H1 (cell line): ENCODE measurements around the gene TFPI2. TPM values are rescaled to one million over a fixed set of nuclear protein-coding genes. Genes with fewer than 3 reads are reported as not detected.

ENCODE experiments used
- CTCF ChIA-PET: fragments of 300-600 bp; sonication (Branson Sonifier 250); formaldehyde crosslinking; loops from one replicate; lab custom pipeline; 2021; ENCODE audit not compliant: partially characterized antibody; lab: Charles Lee
- POLR2A ChIA-PET: fragments of 300-600 bp; sonication (Branson Sonifier 250); formaldehyde crosslinking; loops from one replicate; lab custom pipeline; 2021; ENCODE audit warnings: inconsistent platforms; ENCODE audit not compliant: partially characterized antibody; lab: Charles Lee
- DNase-seq, 2 experiments: peaks; one replicate each; pipeline versions ENCODE4 v3.0.0 to v3.0.0-alpha.2; 2010 to 2022; ENCODE audit warnings: low spot score in 2 of 2, low read depth in 1 of 2, mixed read lengths in 1 of 2
- FAIRE-seq: peaks from 2 replicates; lab custom pipeline; 2011; peaks lifted over from hg19 to GRCh38; lab: Jason Lieb, UNC
- H2AFZ ChIP-seq: 2 replicates; pipeline ENCODE4 v1.8.1; 2012; ENCODE audit warnings: low read length, inconsistent platforms
- H2AK5ac ChIP-seq: 2 replicates; pipeline ENCODE4 v1.6.1; 2013; ENCODE audit warnings: low read depth, low read length
- H2BK120ac ChIP-seq: replicated peaks from 2 replicates; pipeline ENCODE3; 2013; ENCODE audit warnings: low read depth, low read length, inconsistent platforms
- H2BK12ac ChIP-seq: 2 replicates; pipeline ENCODE4 v1.6.1; 2013; ENCODE audit warnings: low read depth, low read length
- H2BK15ac ChIP-seq: 2 replicates; pipeline ENCODE4 v1.6.1; 2013; ENCODE audit warnings: low read length
- H2BK20ac ChIP-seq: 2 replicates; pipeline ENCODE4 v1.6.1; 2013; ENCODE audit warnings: low read length
- H2BK5ac ChIP-seq: 2 replicates; pipeline ENCODE4 v1.6.1; 2013; ENCODE audit warnings: low read depth, low read length
- H3K14ac ChIP-seq: 2 replicates; pipeline ENCODE4 v1.6.1; 2013; ENCODE audit warnings: inconsistent platforms; ENCODE audit not compliant: insufficient read length
- H3K18ac ChIP-seq: 2 replicates; pipeline ENCODE4 v1.6.1; 2013; ENCODE audit warnings: low read length; ENCODE audit errors: extremely low read depth
- H3K23ac ChIP-seq: 2 replicates; pipeline ENCODE4 v1.6.1; 2013; ENCODE audit warnings: inconsistent platforms; ENCODE audit not compliant: insufficient read length
- H3K23me2 ChIP-seq: 2 replicates; pipeline ENCODE4 v1.6.1; 2013; ENCODE audit warnings: low read depth, low read length
- H3K27ac ChIP-seq: 2 replicates; pipeline ENCODE4 v1.6.1; 2011; ENCODE audit warnings: low read depth, low read length, inconsistent platforms
- H3K27me3 ChIP-seq, 4 experiments: replicated peaks in 1 of 4; 1 replicate in 1 of 4; 2 replicates in 3 of 4; pipeline versions ENCODE4 v1.6.1 to v1.8.1; 2011 to 2013; ENCODE audit warnings: low read length in 3 of 4, mild to moderate bottlenecking in 3 of 4, inconsistent platforms in 2 of 4, mixed read lengths in 2 of 4, moderate library complexity in 1 of 4; ENCODE audit not compliant: control insufficient read depth in 3 of 4, insufficient read depth in 3 of 4; ENCODE audit errors: extremely low read depth in 1 of 4
- H3K36me3 ChIP-seq, 4 experiments: 2 replicates each; pipeline versions ENCODE4 v1.6.1 to v1.8.1; 2011 to 2013; ENCODE audit warnings: mild to moderate bottlenecking in 4 of 4, low read length in 3 of 4, moderate library complexity in 2 of 4, control low read depth in 1 of 4, inconsistent platforms in 1 of 4; ENCODE audit not compliant: insufficient read depth in 4 of 4, control insufficient read depth in 2 of 4
- H3K4ac ChIP-seq: replicated peaks from 2 replicates; pipeline ENCODE3; 2013; ENCODE audit warnings: low read length, low read depth, mixed read lengths, inconsistent platforms; ENCODE audit not compliant: insufficient read length
- H3K4me1 ChIP-seq, 4 experiments: replicated peaks in 1 of 4; 1 replicate in 1 of 4; 2 replicates in 3 of 4; pipeline versions ENCODE4 v1.6.1 to v1.8.1; 2011 to 2013; ENCODE audit warnings: low read length in 3 of 4, inconsistent platforms in 2 of 4, mixed read lengths in 1 of 4; ENCODE audit not compliant: insufficient read depth in 4 of 4, control insufficient read depth in 3 of 4
- H3K4me2 ChIP-seq, 2 experiments: 2 replicates each; pipeline versions ENCODE4 v1.6.1 to v1.8.1; 2011 to 2013; ENCODE audit warnings: low read depth in 2 of 2, low read length in 2 of 2, control low read depth in 1 of 2, inconsistent platforms in 1 of 2, mild to moderate bottlenecking in 1 of 2; ENCODE audit not compliant: insufficient read depth in 1 of 2
- H3K4me3 ChIP-seq, 4 experiments: fragments of 200-600, 300-600 bp in 1 of 4; sonication (generic), shearing (Covaris generic), sonication (Bioruptor Twin) in 1 of 4; 2 replicates each; pipeline versions ENCODE4 v1.5.1 to v1.8.1; 2011 to 2016; ENCODE audit warnings: low read length in 4 of 4, low read depth in 3 of 4, control low read depth in 2 of 4, inconsistent platforms in 2 of 4, mild to moderate bottlenecking in 2 of 4, mixed read lengths in 1 of 4, moderate library complexity in 1 of 4; ENCODE audit not compliant: insufficient read depth in 2 of 4; ENCODE audit errors: extremely low read depth in 1 of 4
- H3K56ac ChIP-seq: replicated peaks from 2 replicates; pipeline ENCODE3; 2013; ENCODE audit warnings: low read depth, mild to moderate bottlenecking, mixed read lengths, low read length, inconsistent platforms; ENCODE audit not compliant: insufficient read length
- H3K79me1 ChIP-seq: 2 replicates; pipeline ENCODE4 v1.6.1; 2013; ENCODE audit warnings: low read depth, low read length, control low read depth
- H3K79me2 ChIP-seq, 2 experiments: 2 replicates each; pipeline versions ENCODE4 v1.6.1 to v1.8.1; 2012 to 2013; ENCODE audit warnings: low read length in 2 of 2, mild to moderate bottlenecking in 2 of 2, inconsistent platforms in 1 of 2; ENCODE audit not compliant: insufficient read depth in 2 of 2, control insufficient read depth in 1 of 2
- H3K9ac ChIP-seq, 4 experiments: replicated peaks in 1 of 4; 1 replicate in 1 of 4; 2 replicates in 3 of 4; pipeline versions ENCODE4 v1.6.1 to v1.8.1; 2011 to 2013; ENCODE audit warnings: low read depth in 3 of 4, low read length in 3 of 4, control low read depth in 2 of 4, mild to moderate bottlenecking in 2 of 4, moderate library complexity in 2 of 4, inconsistent platforms in 1 of 4; ENCODE audit errors: extremely low read depth in 1 of 4
- H3K9me3 ChIP-seq, 2 experiments: 2 replicates each; pipeline versions ENCODE4 v1.6.1 to v1.8.1; 2012 to 2013; ENCODE audit warnings: mild to moderate bottlenecking in 2 of 2, moderate library complexity in 2 of 2, control low read depth in 1 of 2, inconsistent platforms in 1 of 2, low read depth in 1 of 2, low read length in 1 of 2, mixed read lengths in 1 of 2; ENCODE audit not compliant: insufficient read depth in 2 of 2
- H4K20me1 ChIP-seq, 2 experiments: replicated peaks in 1 of 2; 2 replicates each; pipeline versions ENCODE3 to v1.8.1; 2011 to 2013; ENCODE audit warnings: inconsistent platforms in 2 of 2, low read length in 2 of 2, mild to moderate bottlenecking in 1 of 2; ENCODE audit not compliant: insufficient read depth in 2 of 2, control insufficient read depth in 1 of 2
- H4K5ac ChIP-seq: 2 replicates; pipeline ENCODE4 v1.6.1; 2013; ENCODE audit warnings: low read length, low read depth, mixed read lengths, inconsistent platforms; ENCODE audit not compliant: insufficient read length
- H4K8ac ChIP-seq: 2 replicates; pipeline ENCODE4 v1.8.0; 2013; ENCODE audit warnings: mild to moderate bottlenecking, moderate library complexity, low read length, inconsistent platforms; ENCODE audit not compliant: insufficient read depth; ENCODE audit errors: extremely low read depth
- H4K91ac ChIP-seq: replicated peaks from 2 replicates; pipeline ENCODE3; 2013; ENCODE audit warnings: low read length, mixed read lengths, inconsistent platforms; ENCODE audit not compliant: insufficient read length
- ATF3 ChIP-seq: IDR thresholded peaks from 2 replicates; pipeline ENCODE4 v1.6.1; 2011; ENCODE audit warnings: low read depth, mild to moderate bottlenecking, low read length; ENCODE audit not compliant: insufficient read depth
- BACH1 ChIP-seq: IDR thresholded peaks from 2 replicates; pipeline ENCODE4 v1.6.1; 2012; ENCODE audit warnings: low read length, improper control_type of control experiment
- CHD2 ChIP-seq: IDR thresholded peaks from 2 replicates; pipeline ENCODE4 v1.6.1; 2012; ENCODE audit warnings: low read length, improper control_type of control experiment
- CTCF ChIP-seq, 3 experiments: IDR thresholded peaks; 1 replicate in 2 of 3; 2 replicates in 1 of 3; pipeline versions ENCODE4 v1.5.1 to v1.6.1; 2011; ENCODE audit warnings: low read length in 3 of 3, mild to moderate bottlenecking in 3 of 3, inconsistent platforms in 2 of 3, low read depth in 1 of 3, moderate library complexity in 1 of 3; ENCODE audit not compliant: insufficient read depth in 1 of 3; ENCODE audit errors: control extremely low read depth in 1 of 3
- NRF1 ChIP-seq: IDR thresholded peaks from 2 replicates; pipeline ENCODE4 v1.6.1; 2011; ENCODE audit warnings: mild to moderate bottlenecking, low read depth, low read length, improper control_type of control experiment
- RBBP5 ChIP-seq: IDR thresholded peaks from 2 replicates; pipeline ENCODE4 v1.7.1; 2012; ENCODE audit warnings: low read depth, mild to moderate bottlenecking, inconsistent platforms, low read length, moderate library complexity, borderline replicate concordance
- RNF2 ChIP-seq: fragments of 200-900, 300-1000 bp; sonication (generic); IDR thresholded peaks from 2 replicates; pipeline ENCODE4 v1.7.1; 2016; ENCODE audit warnings: borderline replicate concordance, low read depth, mild to moderate bottlenecking, antibody characterized with exemption, low read length; ENCODE audit not compliant: poor library complexity, severe bottlenecking; ENCODE audit errors: missing control alignments
- SP4 ChIP-seq: IDR thresholded peaks from 2 replicates; pipeline ENCODE4 v1.6.1; 2012; ENCODE audit warnings: low read length, inconsistent platforms
- WGBS, 2 experiments: shearing (Covaris generic) in 1 of 2; methylation state at CpG; one replicate each; pipeline versions ENCODE4 v1.1.6 to v1.1.7; 2013 to 2015; ENCODE audit warnings: low lambda C conversion rate in 2 of 2, mixed read lengths in 2 of 2, inconsistent platforms in 1 of 2, low coverage in 1 of 2, missing lambda C conversion rate in 1 of 2; ENCODE audit not compliant: insufficient replicate concordance in 2 of 2, insufficient coverage in 1 of 2, insufficient read length in 1 of 2; ENCODE audit errors: extremely low coverage in 1 of 2, missing lambda C conversion rate in 1 of 2; 5-methylcytosine and 5-hydroxymethylcytosine counted together
- polyA plus RNA-seq, 7 experiments: library from polyadenylated mRNA; depleted of rRNA in 3 of 7; stranded (reverse) in 5 of 7; unstranded in 2 of 7; fragments of >200 nt in 5 of 7; fragments of 200-250 nt in 2 of 7; gene quantifications; 1 replicate in 5 of 7; 2 replicates in 1 of 7; 4 replicates in 1 of 7; pipeline versions ENCODE4 v1.2.1 to v1.2.3, GENCODE V29; 2011 to 2013; ENCODE audit warnings: missing spikeins in 2 of 7, mixed read lengths in 2 of 7
- total RNA-seq: library from RNA; stranded (reverse); fragmentation: NEBNext Ultra II Directional; extraction: Animal tissue kit (Norgen Biotek cat#: 25700); gene quantifications from 2 replicates; pipeline ENCODE4 v1.2.1, GENCODE V29; 2021

The TFPI2 gene
- total and polyA plus RNA-seq, 2 of the 8 experiments (the other 6 are each of a cell fraction or from before 2014, with no cell fraction given), result 6.8 to 8.9 TPM

DNA sequence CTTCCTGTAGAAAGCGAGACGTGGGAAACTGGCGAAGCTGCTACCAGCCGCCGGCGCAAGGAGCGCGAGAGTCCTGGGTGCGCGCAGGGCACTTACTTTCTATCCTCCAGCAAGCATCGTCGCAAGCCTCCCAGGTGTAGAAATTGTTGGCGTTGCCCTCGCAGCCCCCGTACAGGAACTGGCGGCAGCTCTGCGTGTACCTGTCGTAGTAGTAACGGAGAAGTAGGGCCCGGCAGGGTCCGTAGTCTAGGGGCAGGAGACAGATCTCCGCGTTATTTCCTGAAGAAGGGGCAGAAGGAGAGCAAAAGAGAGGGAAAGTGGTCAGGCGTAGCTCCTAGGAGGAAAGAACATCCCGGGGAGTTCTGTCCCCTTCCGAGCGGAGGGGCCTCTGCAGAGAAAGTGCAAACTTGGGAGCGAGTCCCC, 501 bp downstream of the TFPI2 start:
- peak; percentile 25 to 74 for DNase-seq
- Histone ChIP-seq H3K4ac (no peak overlapping the region), H4K8ac (no peak overlapping the region), H3K9ac (peak overlapping the region in 2 of 4 experiments; percentile 13 to 16; a peak in 4 of 7 replicates), H2AFZ (peak overlapping the region; percentile 65), H3K9me3 (no peaks in the 10 kb centered on the region), H3K27ac (no peak overlapping the region), H3K79me2 (no peaks in the 10 kb centered on the region), H4K5ac (no peak overlapping the region), H2BK20ac (no peak overlapping the region), H3K18ac (no peak overlapping the region; the same call in 1 of the 2 replicates), H2AK5ac (no peak overlapping the region), H4K20me1 (no peaks in the 10 kb centered on the region), H2BK5ac (no peak overlapping the region; the same call in 1 of the 2 replicates), H2BK120ac (no peak overlapping the region), H3K23me2 (peaks cover 6% of the 10 kb centered on the region; the same call in 1 of the 2 replicates), H4K91ac (no peak overlapping the region), H3K4me2 (peak overlapping the region; percentile 66 to 81), H2BK12ac (no peak overlapping the region), H3K36me3 (no peaks in the 10 kb centered on the region), H3K27me3 (peaks cover 0 to 25% (median 6%) of the 10 kb centered on the region in 4 experiments; a peak in 5 of 7 replicates), H3K14ac (no peak overlapping the region), H3K79me1 (no peaks in the 10 kb centered on the region), H3K4me3 (peak overlapping the region; percentile 66 to 84 (median 74)), H2BK15ac (peak overlapping the region; percentile 18; the same call in 1 of the 2 replicates), H3K4me1 (no peaks in the 10 kb centered on the region), H3K23ac (no peak overlapping the region), H3K56ac (no peak overlapping the region)
- 2% methylated on average over 28 of the region's 28 CpGs; no CpG with 5 or more reads in 1 of the 2 experiments for WGBS, 2 experiments
- ChIA-PET POLR2A (interaction anchor here (0.7 to 1.6 kb wide), 4 partner anchors 11 to 245 kb away, joined by 3 to 4 read pairs (median 4); partner anchors contain the start of gene GNG11), CTCF (interaction anchor here (0.6 to 6.3 kb wide), 15 partner anchors 10 to 644 kb away, joined by 3 to 47 read pairs (median 3); partner anchors contain the start of gene GNGT1)
- FAIRE-seq, result no peak
- TF ChIP-seq CHD2, result 0 out of 2 replicates have a peak, but pooled peaks have one; percentile 46
- TF ChIP-seq BACH1, result no peak
- TF ChIP-seq CTCF (IDR thresholded peaks at IDR 0.05; ENCODE audit: control extremely low read depth in 1 of 3, insufficient read depth in 1 of 3, low read depth in 1 of 3, low read length in 3 of 3), result peak in 2 of 3 experiments; percentile 4 to 9; a peak in 2 of 4 replicates
- peak; percentile 53 for TF ChIP-seq RNF2
- TF ChIP-seq RBBP5, result no peak
- TF ChIP-seq SP4, result no peak
- peak; percentile 16; the same call in 1 of the 2 replicates for TF ChIP-seq NRF1
- no peak for TF ChIP-seq ATF3
